ENCODE measurements around the gene CDH11. TPM values are rescaled to one million over a fixed set of nuclear protein-coding genes. Genes with fewer than 3 reads are reported as not detected.

CDH11 gene
- total and polyA plus RNA-seq, 9 of the 15 experiments (the other 6 are each of a cell fraction or from before 2014, with no cell fraction given), result 0.18 TPM; not detected in 8

DNA sequence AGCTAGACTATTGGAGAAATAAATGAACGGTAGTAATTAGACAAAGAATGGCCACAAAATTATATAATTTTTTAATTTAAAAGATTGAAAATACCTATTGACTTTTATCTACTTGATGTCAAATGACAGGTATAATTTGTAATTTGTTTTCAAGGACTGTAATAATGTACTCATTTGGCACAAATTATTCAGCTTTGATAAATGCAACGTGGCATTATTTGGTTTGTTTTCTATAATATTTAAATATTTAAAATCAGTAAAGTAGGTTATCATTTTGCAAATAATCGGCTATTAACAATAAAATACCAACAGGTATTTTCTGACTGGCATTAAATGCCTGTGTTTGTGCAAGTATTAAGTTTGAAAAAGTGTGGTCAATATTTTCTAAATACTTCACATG lies 60.6 kb downstream of the CDH11 start (continued):
- TF ChIP-seq GABPA (tag; conservative IDR thresholded peaks at IDR 0.05; ENCODE audit: low read depth) (no peak), BCL6 (CRISPR knock-in tag; IDR thresholded peaks at IDR 0.05) (no peak), TFAM (CRISPR knock-in tag; conservative IDR thresholded peaks at IDR 0.05) (no peak), NRF1 (conservative IDR thresholded peaks at IDR 0.05 in 1 of 2, IDR thresholded peaks at IDR 0.05 in 1 of 2) (no peak), PRPF4 (IDR thresholded peaks at IDR 0.05; ENCODE audit: insufficient read depth, low read depth, low read length, poor library complexity, severe bottlenecking) (no peak)

DNA sequence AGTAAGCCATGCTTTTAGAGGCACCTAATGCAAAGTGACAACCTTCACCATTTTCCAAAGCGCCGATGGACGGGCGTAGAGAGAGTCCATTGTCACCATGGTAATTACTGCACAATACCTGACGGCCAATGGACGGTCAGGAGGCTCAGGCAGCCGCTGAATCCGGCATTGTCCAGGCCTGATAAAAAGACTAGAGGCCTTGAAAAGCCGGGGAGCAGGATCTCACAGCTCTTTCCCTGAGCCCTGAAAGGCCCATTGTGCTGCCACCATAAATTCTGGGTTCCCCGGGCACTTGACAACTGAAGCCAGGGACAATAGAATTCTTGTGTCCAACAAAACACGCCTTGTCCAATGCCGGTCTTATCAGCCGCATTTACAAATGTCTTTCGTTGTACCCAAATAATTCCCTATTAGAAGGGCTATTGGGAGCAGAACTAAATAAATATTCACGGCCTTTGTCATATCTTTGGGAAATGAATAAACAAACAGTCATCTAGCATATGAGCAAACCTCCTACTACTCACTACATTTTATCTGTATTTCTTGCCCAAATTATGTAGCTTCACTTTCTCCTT lies 62.4 kb downstream of the CDH11 start:
- ChIA-PET CTCF (ENCODE audit: low intra/inter-chr PET ratio) (no interaction called here), POLR2A (no interaction called here)
- no peak for FAIRE-seq
- Histone ChIP-seq H3K9me3 (replicated peaks; ENCODE audit: control insufficient read depth, insufficient read depth, low read depth, low read length) (no peaks in the 10 kb centered on the region), H3K79me2 (ENCODE audit: control insufficient read depth, insufficient read depth, low read length) (no peaks in the 10 kb centered on the region), H3K27me3 (ENCODE audit: control insufficient read depth in 2 of 2, insufficient read depth in 2 of 2, low read length in 2 of 2) (no peaks in the 10 kb centered on the region), H3K9me1 (ENCODE audit: control insufficient read depth, insufficient read depth, low read length) (no peaks in the 10 kb centered on the region), H3K36me3 (ENCODE audit: control insufficient read depth, insufficient read depth, low read length) (no peaks in the 10 kb centered on the region), H3K4me2 (ENCODE audit: insufficient read depth, low read length) (no peak overlapping the region), H3K4me1 (replicated peaks in 1 of 2; ENCODE audit: control insufficient read depth in 2 of 2, insufficient read depth in 2 of 2, low read length in 2 of 2) (no peaks in the 10 kb centered on the region), H3K9ac (ENCODE audit: insufficient read depth in 1 of 2, low read depth in 2 of 2, low read length in 2 of 2) (no peak overlapping the region), H3K27ac (ENCODE audit: extremely low read depth, low read depth, low read length) (no peak overlapping the region), H4K20me1 (replicated peaks; ENCODE audit: control insufficient read depth, insufficient read depth, low read length) (no peaks in the 10 kb centered on the region), H3K4me3 (no peak overlapping the region), H2AFZ (ENCODE audit: low read depth, low read length) (no peak overlapping the region)
- no peak for DNase-seq (ENCODE audit: extremely low read depth in 1 of 4, low spot score in 3 of 4)
- 1% methylated on average over 15 of the region's 15 CpGs for WGBS (ENCODE audit: insufficient coverage, low coverage, missing lambda C conversion rate)
- BruUV-seq (replicated peaks), result no TSS peak
- TF ChIP-seq ZNF146 (CRISPR knock-in tag; IDR thresholded peaks at IDR 0.05; ENCODE audit: unreplicated experiment) (no peak), TAL1 (IDR thresholded peaks at IDR 0.05) (no peak), GABPB1 (CRISPR knock-in tag; IDR thresholded peaks at IDR 0.05) (no peak), CHCHD3 (CRISPR knock-in tag; IDR thresholded peaks at IDR 0.05) (no peak), HEY1 (CRISPR knock-in tag; IDR thresholded peaks at IDR 0.05; ENCODE audit: borderline replicate concordance) (no peak)
- TF ChIP-seq, protein P1, sequence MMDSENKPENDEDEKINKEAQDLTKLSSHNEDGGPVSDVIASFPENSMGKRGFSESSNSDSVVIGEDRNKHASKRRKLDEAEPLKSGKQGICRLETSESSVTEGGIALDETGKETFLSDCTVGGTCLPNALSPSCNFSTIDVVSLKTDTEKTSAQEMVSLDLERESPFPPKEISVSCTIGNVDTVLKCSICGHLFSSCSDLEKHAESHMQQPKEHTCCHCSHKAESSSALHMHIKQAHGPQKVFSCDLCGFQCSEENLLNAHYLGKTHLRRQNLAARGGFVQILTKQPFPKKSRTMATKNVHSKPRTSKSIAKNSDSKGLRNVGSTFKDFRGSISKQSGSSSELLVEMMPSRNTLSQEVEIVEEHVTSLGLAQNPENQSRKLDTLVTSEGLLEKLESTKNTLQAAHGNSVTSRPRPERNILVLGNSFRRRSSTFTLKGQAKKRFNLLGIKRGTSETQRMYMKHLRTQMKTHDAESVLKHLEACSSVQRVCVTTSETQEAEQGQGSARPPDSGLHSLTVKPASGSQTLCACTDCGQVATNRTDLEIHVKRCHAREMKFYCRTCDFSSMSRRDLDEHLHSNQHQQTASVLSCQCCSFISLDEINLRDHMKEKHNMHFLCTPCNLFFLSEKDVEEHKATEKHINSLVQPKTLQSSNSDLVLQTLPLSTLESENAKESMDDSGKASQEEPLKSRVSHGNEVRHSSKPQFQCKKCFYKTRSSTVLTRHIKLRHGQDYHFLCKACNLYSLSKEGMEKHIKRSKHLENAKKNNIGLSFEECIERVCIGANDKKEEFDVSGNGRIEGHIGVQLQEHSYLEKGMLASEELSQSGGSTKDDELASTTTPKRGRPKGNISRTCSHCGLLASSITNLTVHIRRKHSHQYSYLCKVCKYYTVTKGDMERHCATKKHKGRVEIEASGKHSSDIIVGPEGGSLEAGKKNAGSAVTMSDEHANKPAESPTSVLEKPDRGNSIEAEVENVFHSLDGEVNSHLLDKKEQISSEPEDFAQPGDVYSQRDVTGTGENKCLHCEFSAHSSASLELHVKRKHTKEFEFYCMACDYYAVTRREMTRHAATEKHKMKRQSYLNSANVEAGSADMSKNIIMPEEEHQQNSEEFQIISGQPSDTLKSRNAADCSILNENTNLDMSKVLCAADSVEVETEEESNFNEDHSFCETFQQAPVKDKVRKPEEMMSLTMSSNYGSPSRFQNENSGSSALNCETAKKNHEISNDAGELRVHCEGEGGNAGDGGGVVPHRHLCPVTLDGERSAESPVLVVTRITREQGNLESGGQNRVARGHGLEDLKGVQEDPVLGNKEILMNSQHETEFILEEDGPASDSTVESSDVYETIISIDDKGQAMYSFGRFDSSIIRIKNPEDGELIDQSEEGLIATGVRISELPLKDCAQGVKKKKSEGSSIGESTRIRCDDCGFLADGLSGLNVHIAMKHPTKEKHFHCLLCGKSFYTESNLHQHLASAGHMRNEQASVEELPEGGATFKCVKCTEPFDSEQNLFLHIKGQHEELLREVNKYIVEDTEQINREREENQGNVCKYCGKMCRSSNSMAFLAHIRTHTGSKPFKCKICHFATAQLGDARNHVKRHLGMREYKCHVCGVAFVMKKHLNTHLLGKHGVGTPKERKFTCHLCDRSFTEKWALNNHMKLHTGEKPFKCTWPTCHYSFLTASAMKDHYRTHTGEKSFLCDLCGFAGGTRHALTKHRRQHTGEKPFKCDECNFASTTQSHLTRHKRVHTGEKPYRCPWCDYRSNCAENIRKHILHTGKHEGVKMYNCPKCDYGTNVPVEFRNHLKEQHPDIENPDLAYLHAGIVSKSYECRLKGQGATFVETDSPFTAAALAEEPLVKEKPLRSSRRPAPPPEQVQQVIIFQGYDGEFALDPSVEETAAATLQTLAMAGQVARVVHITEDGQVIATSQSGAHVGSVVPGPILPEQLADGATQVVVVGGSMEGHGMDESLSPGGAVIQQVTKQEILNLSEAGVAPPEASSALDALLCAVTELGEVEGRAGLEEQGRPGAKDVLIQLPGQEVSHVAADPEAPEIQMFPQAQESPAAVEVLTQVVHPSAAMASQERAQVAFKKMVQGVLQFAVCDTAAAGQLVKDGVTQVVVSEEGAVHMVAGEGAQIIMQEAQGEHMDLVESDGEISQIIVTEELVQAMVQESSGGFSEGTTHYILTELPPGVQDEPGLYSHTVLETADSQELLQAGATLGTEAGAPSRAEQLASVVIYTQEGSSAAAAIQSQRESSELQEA (IDR thresholded peaks at IDR 0.05; ENCODE audit: low read depth), result no peak
- no peak for ATAC-seq
- intact Hi-C loops (cut with micrococcal nuclease), result no loop called here
- in situ Hi-C loops (cut with MboI), result no loop called here

Measured in K562 (cell line).